Measurements from ENCODE around the gene ADGRG6.

Gene ADGRG6

GRCh38 chr6:142395768-142396231 lies 94.0 kb downstream of the ADGRG6 start:
- no peak for DNase-seq (ENCODE audit: extremely low read depth, low read depth)
- no peak for TF ChIP-seq CTCF (IDR thresholded peaks at IDR 0.05; ENCODE audit: low read depth, low read length, missing control alignments)
- no peak overlapping the region for H3K4me3 ChIP-seq (replicated peaks; ENCODE audit: low read depth, low read length)

GRCh38 chr6:142398353-142398752 lies 96.5 kb downstream of the ADGRG6 start:
- DNase-seq (ENCODE audit: extremely low read depth, low read depth), result no peak
- TF ChIP-seq CTCF (IDR thresholded peaks at IDR 0.05; ENCODE audit: low read depth, low read length, missing control alignments), result no peak
- no peak overlapping the region for H3K4me3 ChIP-seq (replicated peaks; ENCODE audit: low read depth, low read length)

- H3K4me3 ChIP-seq (replicated peaks; ENCODE audit: low read depth, low read length), result no peak overlapping the region
- TF ChIP-seq CTCF (IDR thresholded peaks at IDR 0.05; ENCODE audit: low read depth, low read length, missing control alignments), result no peak
- DNase-seq (ENCODE audit: extremely low read depth, low read depth), result no peak
These were observed 97.9 kb downstream of the ADGRG6 start for GRCh38 chr6:142399739-142400138.

GRCh38 chr6:142400495-142400894 lies 98.7 kb downstream of the ADGRG6 start:
- no peak overlapping the region for H3K4me3 ChIP-seq (replicated peaks; ENCODE audit: low read depth, low read length)
- no peak for DNase-seq (ENCODE audit: extremely low read depth, low read depth)
- no peak for TF ChIP-seq CTCF (IDR thresholded peaks at IDR 0.05; ENCODE audit: low read depth, low read length, missing control alignments)

GRCh38 chr6:142401838-142402237 lies 100.0 kb downstream of the ADGRG6 start:
- DNase-seq (ENCODE audit: extremely low read depth, low read depth), result no peak
- no peak overlapping the region for H3K4me3 ChIP-seq (replicated peaks; ENCODE audit: low read depth, low read length)
- no peak for TF ChIP-seq CTCF (IDR thresholded peaks at IDR 0.05; ENCODE audit: low read depth, low read length, missing control alignments)

- TF ChIP-seq CTCF (IDR thresholded peaks at IDR 0.05; ENCODE audit: low read depth, low read length, missing control alignments), result no peak
- DNase-seq (ENCODE audit: extremely low read depth, low read depth), result no peak
- H3K4me3 ChIP-seq (replicated peaks; ENCODE audit: low read depth, low read length), result no peak overlapping the region
These were observed 102.9 kb downstream of the ADGRG6 start for GRCh38 chr6:142404751-142405150.

GRCh38 chr6:142406131-142406530 lies 104.3 kb downstream of the ADGRG6 start:
- DNase-seq (ENCODE audit: extremely low read depth, low read depth), result no peak
- no peak for TF ChIP-seq CTCF (IDR thresholded peaks at IDR 0.05; ENCODE audit: low read depth, low read length, missing control alignments)
- no peak overlapping the region for H3K4me3 ChIP-seq (replicated peaks; ENCODE audit: low read depth, low read length)

Measured in HFF-Myc (cell line).